Transverse colon (tissue), 4 donors: ENCODE measurements around the gene GSG1L.

Source experiments
- POLR2A ChIP-seq: fragments of 450-650 bp; IDR thresholded peaks from one replicate; pipeline ENCODE4 v1.6.1; 2016; ENCODE audit warnings: antibody characterized with exemption, mild to moderate bottlenecking, moderate library complexity
- POLR2AphosphoS5 ChIP-seq, 3 donors: sonication (generic); formaldehyde crosslinking; IDR thresholded peaks; one replicate each; pipeline ENCODE4 v1.6.1; 2016; ENCODE audit warnings: antibody characterized with exemption in 3 of 3
- TF ChIP-seq, protein P1 (sequence below), 5 experiments: fragments of 200-600 bp in 3 of 5; fragments of 450-650 bp in 2 of 5; sonication (generic) in 3 of 5; IDR thresholded peaks; 1 replicate in 2 of 5; 2 replicates in 3 of 5; pipeline ENCODE4 v1.5.1; 2016 to 2017; ENCODE audit warnings: antibody characterized with exemption in 5 of 5, inconsistent platforms in 3 of 5, mild to moderate bottlenecking in 2 of 5, moderate library complexity in 1 of 5

DNA sequence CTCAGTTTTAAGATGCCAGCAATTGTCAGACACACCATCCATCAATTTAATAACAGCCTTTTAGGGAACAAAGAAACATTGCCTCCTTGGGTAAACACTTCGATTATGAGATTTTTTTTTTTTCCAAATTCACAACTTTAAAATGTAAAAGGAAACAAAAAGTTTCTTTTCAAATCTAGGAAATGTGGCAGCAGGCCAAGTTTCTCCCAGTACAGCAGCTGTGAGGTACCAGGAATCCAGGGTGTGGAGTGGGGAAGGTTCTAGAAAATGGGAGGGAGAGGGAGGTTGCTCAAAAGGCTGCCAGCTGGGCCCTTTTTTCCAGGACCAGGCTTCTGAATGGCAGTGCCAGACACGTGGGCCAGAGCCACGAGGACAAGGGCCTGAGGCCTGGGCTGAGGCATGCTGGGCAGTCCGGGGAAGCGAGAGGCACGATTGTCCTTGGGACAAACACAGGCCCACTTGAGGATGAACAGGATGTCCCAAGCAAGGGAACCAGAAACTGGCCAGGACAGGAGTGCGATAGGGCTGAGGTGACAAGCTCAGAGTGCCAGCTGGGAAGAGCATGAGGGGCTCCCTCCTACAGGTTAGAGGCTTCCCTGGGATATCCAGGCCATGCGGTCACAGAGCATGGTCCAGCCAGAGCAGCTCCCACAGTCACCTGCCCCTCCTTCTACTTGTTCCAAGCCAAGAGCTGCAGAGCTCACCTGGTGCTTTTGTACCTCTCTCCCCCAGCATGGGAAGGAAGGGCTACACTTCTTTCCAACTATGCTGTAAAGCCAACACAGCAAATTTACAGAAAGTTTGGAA, 298.4 kb downstream of the GSG1L start:
- TF ChIP-seq POLR2AphosphoS5 (IDR thresholded peaks at IDR 0.05): no peak
- TF ChIP-seq POLR2A: no peak
- TF ChIP-seq, protein P1, sequence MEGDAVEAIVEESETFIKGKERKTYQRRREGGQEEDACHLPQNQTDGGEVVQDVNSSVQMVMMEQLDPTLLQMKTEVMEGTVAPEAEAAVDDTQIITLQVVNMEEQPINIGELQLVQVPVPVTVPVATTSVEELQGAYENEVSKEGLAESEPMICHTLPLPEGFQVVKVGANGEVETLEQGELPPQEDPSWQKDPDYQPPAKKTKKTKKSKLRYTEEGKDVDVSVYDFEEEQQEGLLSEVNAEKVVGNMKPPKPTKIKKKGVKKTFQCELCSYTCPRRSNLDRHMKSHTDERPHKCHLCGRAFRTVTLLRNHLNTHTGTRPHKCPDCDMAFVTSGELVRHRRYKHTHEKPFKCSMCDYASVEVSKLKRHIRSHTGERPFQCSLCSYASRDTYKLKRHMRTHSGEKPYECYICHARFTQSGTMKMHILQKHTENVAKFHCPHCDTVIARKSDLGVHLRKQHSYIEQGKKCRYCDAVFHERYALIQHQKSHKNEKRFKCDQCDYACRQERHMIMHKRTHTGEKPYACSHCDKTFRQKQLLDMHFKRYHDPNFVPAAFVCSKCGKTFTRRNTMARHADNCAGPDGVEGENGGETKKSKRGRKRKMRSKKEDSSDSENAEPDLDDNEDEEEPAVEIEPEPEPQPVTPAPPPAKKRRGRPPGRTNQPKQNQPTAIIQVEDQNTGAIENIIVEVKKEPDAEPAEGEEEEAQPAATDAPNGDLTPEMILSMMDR (IDR thresholded peaks at IDR 0.05): no peak
